Progenitor cell of endocrine pancreas (in vitro differentiated cells): ENCODE measurements around the gene RAB11FIP5. TPM values are rescaled to one million over a fixed set of nuclear protein-coding genes. Genes with fewer than 3 reads are reported as not detected.

Source experiments
- total RNA-seq: library from RNA; stranded (reverse); gene quantifications from 2 replicates; pipeline ENCODE4 v1.2.1, GENCODE V29; 2021

RAB11FIP5 gene
- total RNA-seq, 1 donor from 2014 or later = 23.5 TPM

Other genes with a start within 250 kb of the RAB11FIP5 start
- 24.2 and 25.5 TPM in 2 replicates for gene SPR, start 225.5 kb downstream of the RAB11FIP5 start, total RNA-seq
- 0.69 and 0.71 TPM in 2 replicates for gene EMX1, start 195.4 kb downstream of the RAB11FIP5 start, total RNA-seq
- 33.1 and 36.0 TPM in 2 replicates for gene SFXN5, start 41.2 kb downstream of the RAB11FIP5 start, total RNA-seq
- gene NOTO, start 89.6 kb upstream of the RAB11FIP5 start, total RNA-seq = not detected in 2 replicates
- gene SMYD5, start 101.3 kb upstream of the RAB11FIP5 start, total RNA-seq = 30.2 and 32.7 TPM in 2 replicates
- 9.8 and 10.2 TPM in 2 replicates for gene PRADC1, start 120.3 kb upstream of the RAB11FIP5 start, total RNA-seq
- 249 and 256 TPM in 2 replicates for gene CCT7, start 121.4 kb upstream of the RAB11FIP5 start, total RNA-seq
- gene FBXO41, start 171.5 kb upstream of the RAB11FIP5 start, total RNA-seq = 7.1 and 7.4 TPM in 2 replicates
- 0.12 TPM in 1 of 2 replicates, not detected in the other for gene EGR4, start 180.6 kb upstream of the RAB11FIP5 start, total RNA-seq